PFSK-1 (cell line): Measurements from ENCODE around the gene RPTOR.

Experiments used
- FOXP2 ChIP-seq: optimal IDR thresholded peaks from 2 replicates; pipeline ENCODE3; 2011; ENCODE audit warnings: borderline replicate concordance, control low read depth, inconsistent platforms; ENCODE audit not compliant: insufficient read depth; ENCODE audit errors: extremely low read length, extremely low read depth
- POLR2AphosphoS5 ChIP-seq: IDR thresholded peaks from 2 replicates; pipeline ENCODE4 v1.6.1; 2012; ENCODE audit warnings: low read depth, mild to moderate bottlenecking, control low read depth, low read length, moderate library complexity
- SIN3A ChIP-seq: IDR thresholded peaks from 2 replicates; pipeline ENCODE4 v1.6.1; 2012; ENCODE audit warnings: mild to moderate bottlenecking, low read length, moderate library complexity, borderline replicate concordance; ENCODE audit not compliant: insufficient read depth
- TAF1 ChIP-seq: IDR thresholded peaks from 2 replicates; pipeline ENCODE4 v1.6.1; 2012; ENCODE audit warnings: low read length, control low read depth, borderline replicate concordance; ENCODE audit not compliant: insufficient read depth
- TF ChIP-seq, protein P1 (sequence below), 2 experiments: IDR thresholded peaks; 2 replicates each; pipeline versions ENCODE4 v1.6.1 to v1.8.0; 2011 to 2012; ENCODE audit warnings: low read depth in 2 of 2, low read length in 2 of 2, control low read depth in 1 of 2, inconsistent platforms in 1 of 2, mild to moderate bottlenecking in 1 of 2, moderate library complexity in 1 of 2; ENCODE audit not compliant: insufficient read depth in 1 of 2

The RPTOR gene

DNA sequence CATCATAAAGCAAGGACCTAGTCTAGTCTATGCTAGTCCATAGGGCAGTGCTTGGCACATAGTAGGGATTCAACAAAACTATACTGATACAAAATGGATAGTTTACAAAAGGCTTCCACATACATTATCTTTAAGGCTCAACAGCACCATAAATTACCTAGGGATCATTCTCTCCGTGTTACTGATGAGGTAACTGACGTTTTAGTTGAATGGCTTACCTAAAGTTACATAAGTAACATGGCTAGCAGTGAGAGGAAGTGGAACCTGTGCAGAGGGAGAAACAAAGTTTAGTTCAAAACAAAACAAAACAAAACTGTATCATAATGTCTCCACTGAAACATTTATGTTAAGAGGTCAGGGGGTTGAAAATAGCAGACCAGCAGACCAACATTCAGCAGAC lies 7.9 kb downstream of the RPTOR start:
- TF ChIP-seq, protein P1, sequence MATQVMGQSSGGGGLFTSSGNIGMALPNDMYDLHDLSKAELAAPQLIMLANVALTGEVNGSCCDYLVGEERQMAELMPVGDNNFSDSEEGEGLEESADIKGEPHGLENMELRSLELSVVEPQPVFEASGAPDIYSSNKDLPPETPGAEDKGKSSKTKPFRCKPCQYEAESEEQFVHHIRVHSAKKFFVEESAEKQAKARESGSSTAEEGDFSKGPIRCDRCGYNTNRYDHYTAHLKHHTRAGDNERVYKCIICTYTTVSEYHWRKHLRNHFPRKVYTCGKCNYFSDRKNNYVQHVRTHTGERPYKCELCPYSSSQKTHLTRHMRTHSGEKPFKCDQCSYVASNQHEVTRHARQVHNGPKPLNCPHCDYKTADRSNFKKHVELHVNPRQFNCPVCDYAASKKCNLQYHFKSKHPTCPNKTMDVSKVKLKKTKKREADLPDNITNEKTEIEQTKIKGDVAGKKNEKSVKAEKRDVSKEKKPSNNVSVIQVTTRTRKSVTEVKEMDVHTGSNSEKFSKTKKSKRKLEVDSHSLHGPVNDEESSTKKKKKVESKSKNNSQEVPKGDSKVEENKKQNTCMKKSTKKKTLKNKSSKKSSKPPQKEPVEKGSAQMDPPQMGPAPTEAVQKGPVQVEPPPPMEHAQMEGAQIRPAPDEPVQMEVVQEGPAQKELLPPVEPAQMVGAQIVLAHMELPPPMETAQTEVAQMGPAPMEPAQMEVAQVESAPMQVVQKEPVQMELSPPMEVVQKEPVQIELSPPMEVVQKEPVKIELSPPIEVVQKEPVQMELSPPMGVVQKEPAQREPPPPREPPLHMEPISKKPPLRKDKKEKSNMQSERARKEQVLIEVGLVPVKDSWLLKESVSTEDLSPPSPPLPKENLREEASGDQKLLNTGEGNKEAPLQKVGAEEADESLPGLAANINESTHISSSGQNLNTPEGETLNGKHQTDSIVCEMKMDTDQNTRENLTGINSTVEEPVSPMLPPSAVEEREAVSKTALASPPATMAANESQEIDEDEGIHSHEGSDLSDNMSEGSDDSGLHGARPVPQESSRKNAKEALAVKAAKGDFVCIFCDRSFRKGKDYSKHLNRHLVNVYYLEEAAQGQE (IDR thresholded peaks at IDR 0.05; ENCODE audit: insufficient read depth in 1 of 2, low read depth in 2 of 2, low read length in 2 of 2) = no peak
- no peak for TF ChIP-seq POLR2AphosphoS5
- no peak for TF ChIP-seq TAF1
- no peak for TF ChIP-seq FOXP2

DNA sequence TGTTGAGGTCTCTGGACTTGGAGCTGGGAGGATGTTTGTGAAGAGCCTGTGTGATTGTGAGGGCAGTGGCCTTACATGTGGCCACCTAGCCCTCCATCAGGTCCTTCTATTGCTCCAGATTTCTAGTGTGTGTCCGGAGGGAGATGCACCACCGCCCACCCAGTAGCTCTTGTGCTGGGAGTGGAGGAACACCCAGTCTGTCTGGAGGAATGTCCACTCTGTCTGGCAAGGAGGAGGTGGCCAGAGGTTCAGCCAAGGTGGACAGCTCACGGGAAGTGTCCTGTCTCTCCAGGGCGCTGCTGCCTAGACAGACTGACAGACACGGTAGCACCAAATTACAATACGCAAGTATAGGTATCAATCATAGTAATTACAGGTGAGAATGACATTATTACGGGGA lies 10.6 kb downstream of the RPTOR start:
- TF ChIP-seq FOXP2 (no peak), POLR2AphosphoS5 (no peak), SIN3A (no peak), TAF1 (no peak)
- TF ChIP-seq, protein P1 (IDR thresholded peaks at IDR 0.05; ENCODE audit: insufficient read depth in 1 of 2, low read depth in 2 of 2, low read length in 2 of 2) = no peak

DNA sequence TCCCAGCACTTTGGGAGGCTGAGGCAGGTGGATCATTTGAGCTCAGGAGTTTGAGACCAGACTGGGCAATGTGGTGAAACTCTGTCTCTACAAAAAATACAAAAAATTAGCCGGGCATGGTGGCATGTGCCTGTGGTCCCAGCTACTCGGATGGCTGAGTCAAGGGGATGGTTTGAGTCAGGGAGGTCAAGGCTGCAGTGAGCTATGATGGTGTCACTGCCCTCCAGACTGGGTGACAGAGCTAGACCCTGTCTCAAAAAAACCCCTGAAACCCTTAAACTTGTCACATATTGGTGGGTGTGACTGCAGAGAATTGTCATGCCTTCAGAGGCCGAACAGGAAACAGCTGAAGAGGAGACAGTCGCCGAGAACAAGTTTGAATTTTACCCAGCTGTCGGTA lies 13.4 kb downstream of the RPTOR start:
- TF ChIP-seq TAF1 = no peak
- TF ChIP-seq, protein P1 (IDR thresholded peaks at IDR 0.05; ENCODE audit: insufficient read depth in 1 of 2, low read depth in 2 of 2, low read length in 2 of 2) = no peak
- TF ChIP-seq SIN3A = no peak
- TF ChIP-seq FOXP2 = no peak
- TF ChIP-seq POLR2AphosphoS5 = no peak

DNA sequence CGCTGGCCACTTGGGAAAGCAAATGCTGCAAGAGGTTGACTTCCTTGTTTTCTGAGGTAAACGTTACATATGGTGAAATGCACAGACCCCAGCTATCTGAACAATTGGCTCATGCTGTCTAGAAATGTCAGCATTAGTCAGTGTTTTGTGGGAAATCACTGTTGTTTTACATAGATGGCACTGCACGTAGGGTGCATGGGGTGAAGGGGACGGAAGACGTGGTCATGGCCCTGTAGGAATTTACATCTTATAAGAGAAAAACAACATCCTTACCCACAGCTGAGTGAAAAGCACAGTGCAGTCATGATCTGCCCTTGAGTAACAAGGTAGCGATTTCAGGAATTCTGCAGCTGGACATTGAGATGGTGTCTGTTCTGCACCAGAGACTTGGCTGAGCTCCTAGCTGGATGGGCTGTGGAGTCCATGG lies 15.2 kb downstream of the RPTOR start:
- TF ChIP-seq, protein P1 (IDR thresholded peaks at IDR 0.05; ENCODE audit: insufficient read depth in 1 of 2, low read depth in 2 of 2, low read length in 2 of 2) = no peak
- no peak for TF ChIP-seq FOXP2
- TF ChIP-seq TAF1 = no peak
- TF ChIP-seq POLR2AphosphoS5 = no peak
- no peak for TF ChIP-seq SIN3A

DNA sequence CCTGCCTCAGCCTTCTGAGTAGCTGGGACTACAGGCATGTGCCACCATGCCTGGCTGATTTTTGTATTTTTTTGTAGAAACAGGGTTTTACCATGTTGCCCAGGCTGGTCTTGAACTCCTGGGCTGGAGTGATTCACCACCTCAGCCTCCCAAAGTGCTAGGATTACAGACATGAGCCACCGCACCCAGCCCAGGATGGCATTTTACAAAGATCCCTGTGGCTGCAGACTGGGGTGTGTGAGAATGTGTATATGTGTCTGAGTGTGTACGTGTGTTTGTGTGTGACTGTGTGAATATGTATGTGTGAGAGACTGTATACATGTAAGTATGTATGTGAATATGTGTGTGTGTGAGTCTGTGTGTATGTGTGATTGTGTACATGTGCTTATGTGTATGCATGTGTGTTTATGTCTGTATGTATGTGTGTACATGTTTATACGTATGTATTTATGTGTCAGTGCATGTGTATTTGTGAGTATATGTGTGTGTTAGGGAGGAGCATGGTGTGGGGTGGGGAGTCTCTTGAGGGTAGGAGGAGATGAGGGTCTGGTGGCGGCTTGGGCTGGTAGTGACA lies 17.0 kb downstream of the RPTOR start:
- no peak for TF ChIP-seq TAF1
- TF ChIP-seq, protein P1 (IDR thresholded peaks at IDR 0.05; ENCODE audit: insufficient read depth in 1 of 2, low read depth in 2 of 2, low read length in 2 of 2) = no peak
- TF ChIP-seq POLR2AphosphoS5 = no peak
- no peak for TF ChIP-seq FOXP2
- TF ChIP-seq SIN3A = no peak
